Thyroid gland (tissue), 4 donors: ENCODE data around the gene SYAP1.

Source experiments
- POLR2A ChIP-seq, 2 donors: fragments of 450-650 bp; IDR thresholded peaks; one replicate each; pipeline ENCODE4 v1.6.1; 2017; ENCODE audit warnings: antibody characterized with exemption in 2 of 2, mild to moderate bottlenecking in 2 of 2, moderate library complexity in 1 of 2
- TF ChIP-seq, protein P1 (sequence below), 6 experiments: fragments of 200-600 bp in 3 of 6; fragments of 450-650 bp in 3 of 6; sonication (generic) in 3 of 6; IDR thresholded peaks; one replicate each; pipeline ENCODE4 v1.5.1; 2016 to 2019; ENCODE audit warnings: antibody characterized with exemption in 6 of 6, mild to moderate bottlenecking in 2 of 6, inconsistent platforms in 1 of 6, moderate library complexity in 1 of 6

DNA sequence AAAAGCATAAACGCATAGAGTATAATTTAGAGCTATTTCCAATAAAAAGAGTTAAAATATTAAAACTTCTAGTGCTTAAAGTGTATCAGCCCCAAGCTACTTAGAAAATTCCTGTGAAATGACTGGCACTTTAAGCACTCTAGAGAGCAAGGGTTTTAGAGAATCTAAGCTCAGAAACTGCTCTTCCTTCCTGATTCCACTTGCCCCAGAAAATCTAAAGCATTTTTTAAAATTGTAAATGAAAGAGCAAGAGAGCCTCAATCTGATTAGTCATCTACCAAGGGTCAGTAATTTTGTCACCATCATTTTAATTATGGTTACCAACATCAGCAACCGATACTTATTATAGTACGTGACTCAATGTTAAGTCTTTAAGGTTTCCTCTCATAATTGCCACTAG is 31.9 kb upstream of the SYAP1 start:
- TF ChIP-seq, protein P1, sequence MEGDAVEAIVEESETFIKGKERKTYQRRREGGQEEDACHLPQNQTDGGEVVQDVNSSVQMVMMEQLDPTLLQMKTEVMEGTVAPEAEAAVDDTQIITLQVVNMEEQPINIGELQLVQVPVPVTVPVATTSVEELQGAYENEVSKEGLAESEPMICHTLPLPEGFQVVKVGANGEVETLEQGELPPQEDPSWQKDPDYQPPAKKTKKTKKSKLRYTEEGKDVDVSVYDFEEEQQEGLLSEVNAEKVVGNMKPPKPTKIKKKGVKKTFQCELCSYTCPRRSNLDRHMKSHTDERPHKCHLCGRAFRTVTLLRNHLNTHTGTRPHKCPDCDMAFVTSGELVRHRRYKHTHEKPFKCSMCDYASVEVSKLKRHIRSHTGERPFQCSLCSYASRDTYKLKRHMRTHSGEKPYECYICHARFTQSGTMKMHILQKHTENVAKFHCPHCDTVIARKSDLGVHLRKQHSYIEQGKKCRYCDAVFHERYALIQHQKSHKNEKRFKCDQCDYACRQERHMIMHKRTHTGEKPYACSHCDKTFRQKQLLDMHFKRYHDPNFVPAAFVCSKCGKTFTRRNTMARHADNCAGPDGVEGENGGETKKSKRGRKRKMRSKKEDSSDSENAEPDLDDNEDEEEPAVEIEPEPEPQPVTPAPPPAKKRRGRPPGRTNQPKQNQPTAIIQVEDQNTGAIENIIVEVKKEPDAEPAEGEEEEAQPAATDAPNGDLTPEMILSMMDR (IDR thresholded peaks at IDR 0.05): no peak
- TF ChIP-seq POLR2A (IDR thresholded peaks at IDR 0.05): no peak
